ENCODE data around the gene RUVBL1. TPM values are rescaled to one million over a fixed set of nuclear protein-coding genes. Genes with fewer than 3 reads are reported as not detected.

RUVBL1 gene
- total RNA-seq (10 to 100 TPM; 15.6 to 34.6 (median 25.1) TPM), polyA plus RNA-seq (10 to 100 TPM; 16.3 to 37.9 TPM)
- long read RNA-seq, donor 1, transcript RUVBL1-201 (11 exons, 1,761 nt): major isoform, 64 of 90 reads
- long read RNA-seq, donor 1, partial matches to known transcripts: 5 of 90 reads
- long read RNA-seq, donor 1, other reads (novel, unspliced or antisense): 21 of 90 reads
- long read RNA-seq, donor 2, full-length matches to known transcripts: 49 of 474 reads
- long read RNA-seq, donor 2, partial matches to known transcripts: 396 of 474 reads
- long read RNA-seq, donor 2, other reads (novel, unspliced or antisense): 29 of 474 reads
- long read RNA-seq, donor 3, transcript RUVBL1-201 (11 exons, 1,761 nt): major isoform, 34 of 52 reads
- long read RNA-seq, donor 3, partial matches to known transcripts: 1 of 52 reads
- long read RNA-seq, donor 3, other reads (novel, unspliced or antisense): 17 of 52 reads

- intact Hi-C loops (cut with DNase I): no loop called here
- Histone ChIP-seq H3K27ac (peak within 1 kb of the TSS in 1 of 2 donors; percentile 43), H3K9me3 (no peaks in the 10 kb centered on the region), H3K27me3 (no peaks in the 10 kb centered on the region), H3K36me3 (no peaks in the 10 kb centered on the region), H3K4me1 (ENCODE audit: insufficient read depth) (no peaks in the 10 kb centered on the region), H3K4me3 (peak within 1 kb of the TSS; percentile 56)
- DNase-seq: peak; percentile 95 to 98 (median 95)
- TF ChIP-seq CTCF (IDR thresholded peaks at IDR 0.05) (no peak), EP300 (IDR thresholded peaks at IDR 0.05) (no peak), POLR2A (IDR thresholded peaks at IDR 0.05) (no peak)
- 1% methylated on average over 46 to 47 of the region's 47 CpGs for WGBS, 3 donors
These were observed at the start of gene RUVBL1 for GRCh38 chr3:128123538-128124368. Gene RUVBL1, minus strand, starts transcription at chr3:128123812. Its CDS starts 88 bp downstream, at chr3:128123724.

GRCh38 chr3:128173200-128173599 lies 49.6 kb upstream of the RUVBL1 start:
- intact Hi-C loops (cut with DNase I): loop anchor here in 3 of 4 donors (5.0 kb wide), 3 partner anchors 249 to 324 kb away; no protein-coding TSS in a partner anchor

GRCh38 chr3:128170866-128171516 lies 47.4 kb upstream of the RUVBL1 start:
- TF ChIP-seq POLR2A (IDR thresholded peaks at IDR 0.05): no peak
- peak; percentile 42 to 86 (median 78) for TF ChIP-seq CTCF (IDR thresholded peaks at IDR 0.05)
- TF ChIP-seq EP300 (IDR thresholded peaks at IDR 0.05): no peak
- 2 to 5% (median 5%) methylated on average over 5 of the region's 5 CpGs for WGBS, 3 donors
- intact Hi-C loops (cut with DNase I): loop anchor here in 3 of 4 donors (5.0 kb wide), 3 partner anchors 251 to 326 kb away; no protein-coding TSS in a partner anchor

More at GRCh38 chr3:128173200-128173599, 49.6 kb upstream of the RUVBL1 start:
- H3K27ac ChIP-seq: no peak overlapping the region
- peaks cover 2% of the 10 kb centered on the region for H3K4me1 ChIP-seq (ENCODE audit: insufficient read depth)
- WGBS, 3 donors: 33 to 44% (median 33%) methylated on average over 8 of the region's 8 CpGs
- no peaks in the 10 kb centered on the region for H3K36me3 ChIP-seq
- no peak for DNase-seq
- no peaks in the 10 kb centered on the region for H3K9me3 ChIP-seq
- H3K4me3 ChIP-seq: no peak overlapping the region
- TF ChIP-seq POLR2A (IDR thresholded peaks at IDR 0.05) (no peak), EP300 (IDR thresholded peaks at IDR 0.05) (no peak)
- H3K27me3 ChIP-seq: no peaks in the 10 kb centered on the region

GRCh38 chr3:128168836-128169235 lies 45.2 kb upstream of the RUVBL1 start:
- H3K4me1 ChIP-seq (ENCODE audit: insufficient read depth): peaks cover 2% of the 10 kb centered on the region
- no peak overlapping the region for H3K27ac ChIP-seq
- H3K27me3 ChIP-seq: no peaks in the 10 kb centered on the region
- 89 to 94% (median 92%) methylated on average over 4 of the region's 4 CpGs for WGBS, 3 donors
- no peak overlapping the region for H3K4me3 ChIP-seq
- no peaks in the 10 kb centered on the region for H3K36me3 ChIP-seq
- intact Hi-C loops (cut with DNase I): loop anchor here in 2 of 4 donors (2.0 to 10.0 kb wide), 4 partner anchors 92 to 438 kb away; no protein-coding TSS in a partner anchor
- no peaks in the 10 kb centered on the region for H3K9me3 ChIP-seq
- no peak for DNase-seq
- no peak for TF ChIP-seq EP300 (IDR thresholded peaks at IDR 0.05)
- no peak for TF ChIP-seq CTCF (IDR thresholded peaks at IDR 0.05)
- TF ChIP-seq POLR2A (IDR thresholded peaks at IDR 0.05): no peak

More at GRCh38 chr3:128170866-128171516, 47.4 kb upstream of the RUVBL1 start:
- no peak overlapping the region for H3K27ac ChIP-seq
- H3K27me3 ChIP-seq: no peaks in the 10 kb centered on the region
- H3K4me3 ChIP-seq: no peak overlapping the region
- DNase-seq: peak; percentile 58 to 73 (median 67)
- no peaks in the 10 kb centered on the region for H3K36me3 ChIP-seq
- H3K9me3 ChIP-seq: no peaks in the 10 kb centered on the region
- peaks cover 2% of the 10 kb centered on the region for H3K4me1 ChIP-seq (ENCODE audit: insufficient read depth)

Data from ovary (tissue), 10 donors.